K562 (cell line): Measurements from ENCODE around the gene MRPL30.

ENCODE experiments used
- CBX3 ChIP-seq, 2 experiments: IDR thresholded peaks; 1 replicate in 1 of 2; 2 replicates in 1 of 2; pipeline ENCODE4 v1.6.1; 2012; ENCODE audit warnings: inconsistent platforms in 2 of 2, low read length in 2 of 2, borderline replicate concordance in 1 of 2, control low read depth in 1 of 2
- CTCF ChIP-seq, 3 experiments: IDR thresholded peaks in 2 of 3; conservative IDR thresholded peaks in 1 of 3; 2 replicates each; pipeline ENCODE4 v1.5.1; 2011 to 2012; ENCODE audit warnings: low read length in 3 of 3, mild to moderate bottlenecking in 3 of 3, control low read depth in 2 of 3, improper control_type of control experiment in 1 of 3, inconsistent platforms in 1 of 3, low read depth in 1 of 3, mixed read lengths in 1 of 3, moderate library complexity in 1 of 3; ENCODE audit not compliant: insufficient read depth in 2 of 3
- PURB ChIP-seq: sonication (generic); formaldehyde crosslinking; IDR thresholded peaks from 2 replicates; pipeline ENCODE4 v1.9.0; 2021; ENCODE audit warnings: low read depth, mild to moderate bottlenecking, missing genetic modification reagents
- RFX5 ChIP-seq: IDR thresholded peaks from 2 replicates; pipeline ENCODE4 v1.6.1; 2011; ENCODE audit warnings: low read depth, mild to moderate bottlenecking, improper control_type of control experiment, low read length
- SMARCB1 ChIP-seq: IDR thresholded peaks from 2 replicates; pipeline ENCODE4 v1.6.1; 2011; ENCODE audit warnings: improper control_type of control experiment, low read depth; ENCODE audit not compliant: insufficient read length
- TAF15 ChIP-seq: fragments of 200-400 bp; formaldehyde crosslinking; IDR thresholded peaks from 2 replicates; pipeline ENCODE4 v1.6.1; 2017; ENCODE audit warnings: mild to moderate bottlenecking, low read depth, low read length, moderate library complexity
- USF2 ChIP-seq: sonication (generic); formaldehyde crosslinking; IDR thresholded peaks from 2 replicates; pipeline ENCODE4 v1.5.0; 2020; ENCODE audit warnings: missing genetic modification reagents

- TF ChIP-seq CBX3 (IDR thresholded peaks at IDR 0.05; ENCODE audit: borderline replicate concordance in 1 of 2, low read length in 2 of 2), result no peak
- no peak for TF ChIP-seq USF2 (CRISPR knock-in tag)
- TF ChIP-seq TAF15, result no peak
- TF ChIP-seq SMARCB1, result no peak
- TF ChIP-seq CTCF (IDR thresholded peaks at IDR 0.05 in 2 of 3, conservative IDR thresholded peaks at IDR 0.05 in 1 of 3; ENCODE audit: insufficient read depth in 2 of 3, low read depth in 1 of 3, low read length in 3 of 3), result no peak
- TF ChIP-seq RFX5, result no peak
- no peak for TF ChIP-seq PURB (CRISPR knock-in tag)
Measured at GRCh38 chr2:99159594-99159993, 21.4 kb upstream of the MRPL30 start.
